GM19238 (cell line): Measurements from ENCODE around the gene IFT74.

ENCODE experiments used
- DNase-seq: peaks from one replicate; pipeline ENCODE4 v3.0.0; 2011; ENCODE audit warnings: low spot score; ENCODE audit not compliant: insufficient read length

IFT74 gene

DNA sequence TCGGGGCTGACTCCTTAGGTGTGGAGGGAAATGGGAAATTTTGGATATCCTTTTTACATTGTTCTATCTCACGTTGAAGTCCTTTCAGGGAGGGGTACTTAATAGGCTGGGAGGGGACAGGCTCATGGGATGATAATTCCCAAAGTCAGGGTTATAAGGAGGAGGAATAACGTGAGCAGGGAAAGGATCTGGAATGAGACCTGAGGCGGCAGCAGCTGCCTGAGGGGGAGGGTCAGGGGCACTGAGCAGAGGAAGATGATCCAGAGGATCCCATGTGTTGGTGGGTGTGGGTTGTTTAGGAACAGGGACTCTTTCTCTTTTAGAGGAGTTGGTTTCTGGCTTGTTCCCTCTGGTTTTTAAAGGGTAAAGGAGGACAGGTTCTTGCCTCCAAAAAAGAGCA is 18.7 kb downstream of the IFT74 start:
- no peak for DNase-seq

DNA sequence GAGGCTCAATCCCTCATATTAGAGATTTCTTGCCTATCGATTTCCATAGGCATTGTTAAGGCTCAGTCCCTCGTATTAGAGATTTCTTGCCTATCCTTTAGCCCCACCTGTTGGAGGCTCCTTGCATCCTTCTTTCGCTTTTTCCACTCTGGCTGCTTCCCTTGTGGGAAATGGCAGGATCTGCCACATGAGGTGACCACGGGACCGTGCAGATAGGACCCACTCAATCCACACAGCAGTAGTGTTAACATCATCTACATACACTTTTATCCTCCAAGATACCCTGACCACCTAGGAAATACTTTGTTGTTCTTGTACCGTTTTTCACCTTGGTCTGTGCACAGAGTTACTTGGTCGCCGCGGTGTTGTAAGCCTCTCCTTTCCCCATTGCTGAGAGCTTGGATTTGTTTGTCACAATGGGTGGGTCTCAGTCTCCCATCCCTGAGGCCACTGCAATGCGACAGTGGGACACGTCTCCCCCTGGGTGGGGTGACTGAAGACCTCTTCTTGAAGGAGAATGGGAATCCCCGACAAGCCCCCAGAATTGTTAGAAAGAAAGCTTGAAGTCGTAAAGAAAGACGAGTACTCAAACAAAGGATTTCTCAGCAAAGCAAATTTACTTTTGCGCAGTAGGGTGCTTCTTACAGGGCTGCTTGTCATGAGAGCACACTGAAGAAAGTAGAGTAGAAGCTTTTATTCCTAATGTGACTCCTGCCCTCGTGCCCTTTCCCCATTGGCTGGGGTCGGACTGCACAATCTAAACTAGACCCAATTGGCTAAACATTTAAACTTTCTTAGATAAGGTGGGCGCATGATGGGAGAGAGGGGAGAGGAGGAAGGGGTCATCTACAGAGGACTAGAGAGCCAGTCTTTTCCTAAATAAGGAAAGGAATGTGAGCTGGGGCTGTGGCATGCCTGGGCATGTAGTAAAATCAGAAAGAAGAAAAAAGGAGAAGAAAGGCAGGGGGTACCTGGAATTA is 19.8 kb downstream of the IFT74 start:
- no peak for DNase-seq

GRCh38 chr9:26983340-26983739 is 27.1 kb downstream of the IFT74 start:
- DNase-seq: no peak

GRCh38 chr9:26995810-26996209 is 39.6 kb downstream of the IFT74 start:
- no peak for DNase-seq

DNA sequence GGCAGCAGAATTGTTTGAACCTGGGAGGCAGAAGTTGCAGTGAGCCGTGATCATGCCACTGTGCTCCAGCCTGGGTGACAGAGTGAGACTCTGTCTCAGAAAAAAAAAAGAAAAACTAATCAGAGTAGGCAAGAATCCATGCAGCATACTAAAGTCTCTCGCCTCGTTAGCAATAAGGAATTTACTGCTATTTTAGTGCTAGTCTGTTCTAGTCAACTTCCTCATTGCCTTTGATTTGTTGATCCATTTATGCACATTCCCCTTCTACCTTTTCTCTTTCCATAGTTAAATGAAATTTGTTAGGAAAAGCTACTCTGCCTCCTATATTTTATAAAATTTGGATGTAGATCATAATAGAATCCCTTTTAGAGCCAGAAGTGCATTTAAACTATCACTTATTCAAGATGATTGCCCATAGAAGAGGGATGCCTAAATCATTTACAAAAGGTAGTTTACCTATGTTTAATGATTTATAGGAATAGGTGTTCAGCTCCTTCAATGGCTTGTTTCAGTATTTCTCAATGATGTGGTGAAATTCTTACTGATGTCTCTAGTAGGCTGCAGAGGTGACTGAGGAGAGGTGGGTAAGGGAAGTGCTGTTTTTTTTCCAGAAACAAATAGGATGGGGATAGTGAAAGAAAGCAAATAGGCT is 47.3 kb downstream of the IFT74 start:
- no peak for DNase-seq

GRCh38 chr9:27005491-27005890 is 49.3 kb downstream of the IFT74 start, which contains the start of gene LRRC19:
TSS of gene LRRC19 (minus strand) at chr9:27005672. CDS start at chr9:26999694, 5,978 bp downstream.
- no peak for DNase-seq

DNA sequence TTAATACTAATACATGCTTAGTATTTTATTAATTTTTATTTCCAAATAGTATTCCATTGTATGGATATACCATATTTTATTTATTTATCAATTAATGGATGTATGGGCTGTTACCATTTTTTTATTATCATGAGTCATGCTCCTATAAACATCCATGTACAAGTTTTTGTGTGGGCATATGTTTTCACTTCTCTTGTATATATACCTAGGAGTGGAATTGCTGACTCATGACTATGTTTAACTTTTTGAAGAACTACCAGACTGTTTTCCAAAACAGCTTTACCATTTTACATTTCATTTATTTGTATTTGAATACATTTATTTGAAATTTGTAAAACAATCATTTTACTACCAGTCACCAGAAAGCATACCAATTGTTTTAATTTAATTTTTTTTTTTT is 63.4 kb downstream of the IFT74 start:
- DNase-seq: no peak

DNA sequence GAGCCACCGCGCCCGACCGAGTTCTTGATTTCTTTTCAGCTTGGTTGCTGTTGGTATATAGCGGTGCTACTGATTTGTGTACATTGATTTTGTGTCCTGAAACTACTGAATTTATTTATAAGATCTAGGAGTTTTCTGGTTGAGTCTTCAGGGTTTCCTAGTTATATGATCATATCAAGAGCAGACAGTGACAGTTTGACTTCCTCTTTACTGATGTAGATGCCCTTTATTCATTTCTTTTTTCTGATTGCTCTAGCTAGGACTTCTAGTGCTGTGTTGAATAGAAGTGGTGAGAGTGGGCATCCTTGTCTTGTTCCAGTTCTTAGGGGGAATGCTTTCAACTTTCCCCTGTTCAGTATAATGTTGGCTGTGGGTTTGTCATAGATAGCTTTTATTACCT is 66.7 kb downstream of the IFT74 start:
- no peak for DNase-seq

- no peak for DNase-seq
Observed at GRCh38 chr9:27029186-27029585, 73.0 kb downstream of the IFT74 start.

DNA sequence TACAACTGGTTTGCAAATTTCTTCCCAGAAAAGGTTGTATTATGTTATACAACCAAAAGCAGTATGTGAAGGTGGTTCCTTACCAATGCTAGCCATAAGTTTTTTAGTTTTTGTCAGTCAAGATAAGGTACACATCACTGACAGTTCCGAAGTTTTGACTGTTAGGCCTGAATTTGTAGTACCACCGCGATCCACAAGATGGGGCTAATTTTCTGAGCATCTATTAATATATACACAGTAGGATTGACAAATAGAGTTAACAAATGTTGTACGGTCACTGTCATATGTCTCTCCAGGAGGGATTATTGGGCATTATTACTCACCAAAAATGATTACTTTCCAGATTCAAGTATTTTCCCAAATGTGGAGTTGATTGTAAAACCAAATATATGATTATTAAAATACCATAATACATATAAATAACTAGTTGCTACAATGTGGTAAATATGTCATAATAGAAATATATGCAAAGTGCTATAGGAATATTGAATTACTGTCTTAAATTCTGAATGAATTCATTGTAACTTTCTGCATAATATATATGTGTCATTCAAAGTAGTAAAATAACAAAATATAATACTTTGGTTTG is 77.7 kb downstream of the IFT74 start:
- DNase-seq: peak; percentile 16

DNA sequence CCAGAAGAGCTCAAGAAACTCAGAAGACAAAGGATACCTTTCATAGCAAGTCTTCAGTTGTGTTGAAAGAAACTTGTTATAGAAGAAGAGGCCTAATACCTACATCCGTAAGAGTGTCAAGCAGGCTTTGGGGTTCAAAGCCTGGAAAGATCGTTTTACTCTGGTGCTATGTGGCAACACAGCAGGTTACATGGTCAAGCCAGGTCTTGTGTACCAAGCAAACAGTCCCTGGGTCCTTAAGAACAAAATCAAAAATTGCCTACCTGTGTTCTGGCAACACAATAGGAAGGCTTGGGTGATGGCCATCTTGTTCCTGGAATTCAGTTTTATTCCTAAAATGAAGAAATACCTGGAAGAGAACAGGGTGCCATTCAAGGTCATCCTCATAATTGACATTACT is 81.3 kb downstream of the IFT74 start:
- no peak for DNase-seq

DNA sequence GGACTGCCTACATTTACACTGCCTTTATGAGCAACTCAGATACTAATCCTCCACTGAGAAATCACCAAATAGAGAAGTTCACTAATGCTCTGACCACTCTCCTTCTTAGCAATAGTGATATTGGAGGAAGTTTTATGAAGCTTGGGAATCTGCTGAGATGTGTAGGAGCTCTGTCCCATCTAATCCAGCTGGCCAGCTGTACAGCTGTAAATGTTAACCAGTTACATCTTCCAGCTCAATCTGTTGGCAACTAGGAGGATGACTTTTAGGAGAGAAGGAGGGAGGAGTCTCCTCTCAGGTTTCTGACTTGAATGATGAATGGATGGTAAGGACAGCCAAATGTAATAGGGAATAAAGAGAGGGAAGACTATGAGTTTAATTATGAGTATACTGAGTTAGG is 85.5 kb downstream of the IFT74 start:
- no peak for DNase-seq

DNA sequence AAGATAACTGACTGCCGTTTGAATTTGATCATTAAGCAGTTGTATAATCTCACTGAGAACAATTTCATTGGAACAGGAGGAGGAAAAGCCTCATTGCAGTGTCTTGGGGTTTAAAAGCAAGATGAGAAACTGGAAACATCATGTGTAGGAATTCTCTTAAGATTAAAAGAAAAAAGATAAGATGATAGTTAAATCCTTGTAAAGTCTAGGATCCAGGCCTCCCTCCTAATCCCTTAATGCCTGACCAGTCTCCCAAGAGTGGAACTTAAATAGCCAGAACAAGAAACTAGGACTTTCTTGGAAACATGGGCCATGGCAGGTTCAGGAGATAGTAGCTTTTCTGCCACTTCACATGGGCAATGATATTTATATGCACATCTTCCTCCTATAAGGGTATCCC is 86.3 kb downstream of the IFT74 start:
- no peak for DNase-seq

DNA sequence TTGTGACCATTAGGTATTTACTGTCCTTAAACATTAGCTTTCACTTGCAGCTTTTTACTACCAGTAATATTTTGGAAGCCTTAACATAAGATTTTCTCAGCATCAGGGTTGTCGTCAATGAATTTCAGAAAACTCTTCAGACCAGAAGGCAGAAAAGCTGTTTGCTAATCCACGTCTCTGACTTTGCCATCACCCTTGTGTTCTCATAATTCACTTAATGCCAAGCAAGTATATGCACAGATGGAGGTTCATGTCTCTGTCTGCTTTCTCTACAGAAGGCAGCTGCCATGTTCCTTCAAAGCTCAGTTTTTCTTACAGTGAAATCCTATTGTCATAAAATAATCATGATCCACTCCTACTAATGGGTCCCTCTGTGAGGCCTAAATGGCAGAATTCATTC is 87.0 kb downstream of the IFT74 start:
- DNase-seq: no peak

- DNase-seq: no peak
Observed at GRCh38 chr9:27047136-27047535, 90.9 kb downstream of the IFT74 start.

GRCh38 chr9:27053369-27054022 is 97.3 kb downstream of the IFT74 start:
- no peak for DNase-seq

DNA sequence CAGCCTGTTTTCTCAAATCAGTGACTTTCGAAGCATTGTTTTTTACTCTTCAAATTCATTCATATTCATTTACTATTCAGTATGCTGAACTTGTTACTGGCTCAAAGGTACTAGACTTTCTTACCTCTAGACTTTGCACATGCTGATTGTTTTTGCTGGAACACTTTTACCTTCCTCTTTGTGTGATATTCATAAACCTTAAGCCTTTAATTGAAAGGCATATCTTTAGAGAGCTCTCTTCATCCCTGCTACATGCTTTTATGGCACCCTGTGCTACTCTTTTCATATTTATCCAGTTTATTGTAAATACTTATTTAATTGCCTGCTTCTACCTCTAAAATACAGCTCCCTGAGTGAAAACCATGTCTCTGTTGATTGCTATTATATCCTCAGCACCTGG is 97.9 kb downstream of the IFT74 start:
- no peak for DNase-seq

- no peak for DNase-seq
Observed at GRCh38 chr9:27054841-27055240, 98.6 kb downstream of the IFT74 start.

DNA sequence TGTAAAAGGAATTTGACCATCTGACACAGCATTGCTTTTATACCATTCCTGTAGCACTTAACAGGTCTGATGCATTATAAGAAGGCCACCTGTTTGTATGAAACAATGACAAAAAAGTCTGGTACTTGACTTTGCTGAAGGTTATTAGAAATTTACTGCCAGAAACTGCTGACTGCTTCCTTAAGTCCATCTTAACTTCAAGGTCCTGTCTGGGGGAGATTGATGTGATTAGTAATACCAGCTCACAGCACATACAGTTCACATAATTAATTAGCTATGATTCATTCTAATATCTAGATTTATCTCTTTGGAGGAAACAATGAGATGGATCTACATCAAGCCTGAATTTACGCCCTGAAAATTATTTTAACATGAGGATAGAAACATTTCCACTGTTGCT is 103.2 kb downstream of the IFT74 start:
- DNase-seq: no peak

DNA sequence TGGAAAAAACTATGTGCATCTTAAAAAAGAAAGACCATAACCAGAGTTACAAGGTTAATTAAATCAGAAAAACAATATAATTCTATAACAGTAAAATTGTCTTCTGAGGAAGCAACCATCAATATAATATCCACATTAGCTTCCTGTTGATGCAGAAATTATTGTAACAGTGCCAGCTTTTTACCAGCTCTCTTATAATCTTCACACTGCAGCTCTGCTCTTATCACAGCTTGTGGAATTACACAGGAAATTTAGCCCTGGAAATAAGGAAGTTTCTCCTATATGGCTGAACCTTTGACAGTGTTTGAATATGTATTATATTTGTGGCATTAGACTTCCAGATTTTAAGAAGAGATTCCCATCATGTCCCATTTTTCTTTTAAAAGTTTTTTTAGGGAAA is 103.7 kb downstream of the IFT74 start:
- DNase-seq: no peak

- no peak for DNase-seq
Observed at GRCh38 chr9:27065288-27065687, 109.1 kb downstream of the IFT74 start.
